Keratinocyte (primary cell): Measurements from ENCODE around the gene LYPD6B. TPM values are rescaled to one million over a fixed set of nuclear protein-coding genes. Genes with fewer than 3 reads are reported as not detected.

ENCODE experiments used
- DNase-seq: peaks from one replicate; pipeline ENCODE4 v3.0.0-alpha.2; 2011; ENCODE audit warnings: low read depth, missing footprints, low spot score
- FAIRE-seq: peaks from 2 replicates; lab custom pipeline; 2011; peaks lifted over from hg19 to GRCh38; lab: Jason Lieb, UNC
- H2AFZ ChIP-seq: 2 replicates; pipeline ENCODE4 v1.6.0; 2012; ENCODE audit warnings: low read length, control low read depth, inconsistent platforms; ENCODE audit not compliant: control insufficient read depth
- H3K27ac ChIP-seq: 2 replicates; pipeline ENCODE4 v1.5.1; 2011; ENCODE audit warnings: low read length; ENCODE audit not compliant: control insufficient read depth, insufficient read depth
- H3K27me3 ChIP-seq: 3 replicates; pipeline ENCODE4 v1.6.0; 2011; ENCODE audit warnings: low read length; ENCODE audit not compliant: control insufficient read depth, insufficient read depth; ENCODE audit errors: extremely low read depth
- H3K36me3 ChIP-seq, 2 experiments: 2 replicates in 1 of 2; 3 replicates in 1 of 2; pipeline ENCODE4 v1.5.1; 2011; ENCODE audit warnings: low read length in 2 of 2, mild to moderate bottlenecking in 1 of 2; ENCODE audit not compliant: control insufficient read depth in 2 of 2, insufficient read depth in 2 of 2; ENCODE audit errors: extremely low read depth in 1 of 2
- H3K4me1 ChIP-seq: 3 replicates; pipeline ENCODE4 v1.5.1; 2011; ENCODE audit warnings: low read length; ENCODE audit not compliant: control insufficient read depth, insufficient read depth; ENCODE audit errors: extremely low read depth
- H3K4me2 ChIP-seq: 3 replicates; pipeline ENCODE4 v1.6.0; 2011; ENCODE audit warnings: low read depth, low read length; ENCODE audit not compliant: control insufficient read depth, insufficient read depth; ENCODE audit errors: extremely low read depth
- H3K4me3 ChIP-seq, 3 experiments: fragments of 200-600 bp in 1 of 3; sonication (generic) in 1 of 3; 2 replicates in 2 of 3; 3 replicates in 1 of 3; pipeline ENCODE4 v1.5.1; 2011 to 2016; ENCODE audit warnings: low read length in 3 of 3, mild to moderate bottlenecking in 3 of 3, control low read depth in 2 of 3, inconsistent platforms in 1 of 3, low read depth in 1 of 3, mixed read lengths in 1 of 3, mixed run types in 1 of 3, moderate library complexity in 1 of 3; ENCODE audit not compliant: control insufficient read depth in 2 of 3, insufficient read depth in 2 of 3; ENCODE audit errors: extremely low read depth in 1 of 3
- H3K79me2 ChIP-seq: 2 replicates; pipeline ENCODE4 v1.6.0; 2012; ENCODE audit warnings: low read length; ENCODE audit not compliant: control insufficient read depth, insufficient read depth
- H3K9ac ChIP-seq: 3 replicates; pipeline ENCODE4 v1.6.0; 2011; ENCODE audit warnings: low read length; ENCODE audit not compliant: control insufficient read depth, insufficient read depth; ENCODE audit errors: extremely low read depth
- H3K9me1 ChIP-seq: 3 replicates; pipeline ENCODE4 v1.6.0; 2011; ENCODE audit warnings: low read length; ENCODE audit not compliant: control insufficient read depth, insufficient read depth; ENCODE audit errors: extremely low read depth
- H3K9me3 ChIP-seq: 2 replicates; pipeline ENCODE4 v1.5.1; 2012; ENCODE audit warnings: low read depth, low read length; ENCODE audit not compliant: control insufficient read depth
- H4K20me1 ChIP-seq: 3 replicates; pipeline ENCODE4 v1.6.0; 2011; ENCODE audit warnings: low read length; ENCODE audit not compliant: control insufficient read depth, insufficient read depth; ENCODE audit errors: extremely low read depth
- CTCF ChIP-seq, 3 experiments: IDR thresholded peaks in 1 of 3; conservative IDR thresholded peaks in 1 of 3; optimal IDR thresholded peaks in 1 of 3; 2 replicates in 2 of 3; 3 replicates in 1 of 3; pipeline versions ENCODE3 to v1.5.1; 2011; ENCODE audit warnings: low read length in 3 of 3, mild to moderate bottlenecking in 3 of 3, moderate library complexity in 2 of 3, control low read depth in 1 of 3, inconsistent platforms in 1 of 3; ENCODE audit not compliant: insufficient read depth in 2 of 3; ENCODE audit errors: extremely low read depth in 1 of 3
- EZH2 ChIP-seq: IDR thresholded peaks from one replicate; pipeline ENCODE4 v1.6.1; 2012; ENCODE audit warnings: inconsistent platforms, mild to moderate bottlenecking, low read length, moderate library complexity
- dilution Hi-C: fragments of 300-500 bp; cut with MboI; formaldehyde crosslinking; loops from one replicate; pipeline ENCODE4 v1.7.0; 2020; ENCODE audit warnings: low sequenced_read_pairs; ENCODE audit not compliant: extremely low pct_ligation_motif_present
- polyA plus RNA-seq, 5 experiments: library from polyadenylated mRNA; depleted of rRNA in 3 of 5; stranded (reverse) in 3 of 5; stranded (forward) in 1 of 5; unstranded in 1 of 5; fragments of >200 nt; gene quantifications; 1 replicate in 1 of 5; 2 replicates in 3 of 5; 3 replicates in 1 of 5; pipeline versions ENCODE4 v1.2.1 to v1.2.3, GENCODE V29; 2011 to 2012; ENCODE audit warnings: missing spikeins in 2 of 5, low read depth in 1 of 5, low replicate concordance in 1 of 5

LYPD6B gene
- polyA plus RNA-seq, 1 donor (not counting 4 experiments of a cell fraction or from before 2014, with no cell fraction given) = 24.7 TPM

DNA sequence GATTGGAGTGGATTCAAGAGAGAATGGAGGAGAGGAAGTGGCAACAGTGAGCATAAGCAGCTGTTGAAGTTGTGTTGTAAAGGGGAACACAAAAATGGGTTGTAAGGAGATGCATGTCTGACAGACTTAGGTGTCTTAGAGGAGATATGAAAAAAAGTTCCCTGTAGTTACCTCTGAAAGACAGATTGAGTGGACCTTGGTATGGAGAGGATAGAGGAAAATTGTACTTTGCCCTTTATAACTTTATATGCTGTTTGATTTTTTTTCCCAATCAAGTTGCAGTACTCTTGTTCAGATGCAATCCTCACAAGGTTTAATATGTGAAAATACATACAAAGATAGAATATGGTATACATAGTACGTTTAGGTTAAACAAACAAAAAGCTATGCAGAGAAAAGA is 73.6 kb downstream of the LYPD6B start:
- no peaks in the 10 kb centered on the region for H3K79me2 ChIP-seq
- FAIRE-seq (no peak), DNase-seq (no peak)
- H3K27me3 ChIP-seq = no peaks in the 10 kb centered on the region
- H4K20me1 ChIP-seq = no peaks in the 10 kb centered on the region
- TF ChIP-seq CTCF (optimal IDR thresholded peaks at IDR 0.05 in 1 of 3, IDR thresholded peaks at IDR 0.05 in 1 of 3, conservative IDR thresholded peaks at IDR 0.05 in 1 of 3; ENCODE audit: extremely low read depth in 1 of 3, insufficient read depth in 2 of 3, low read length in 3 of 3) (no peak), EZH2 (no peak)
- no peaks in the 10 kb centered on the region for H3K4me1 ChIP-seq
- H2AFZ ChIP-seq = no peak overlapping the region
- H3K4me2 ChIP-seq = no peak overlapping the region
- H3K27ac ChIP-seq = no peak overlapping the region
- H3K9ac ChIP-seq = no peak overlapping the region
- no peak overlapping the region for H3K4me3 ChIP-seq
- no peaks in the 10 kb centered on the region for H3K9me1 ChIP-seq
- dilution Hi-C loops = no loop called here
- no peaks in the 10 kb centered on the region for H3K9me3 ChIP-seq
- no peaks in the 10 kb centered on the region for H3K36me3 ChIP-seq

GRCh38 chr2:149112713-149113112 is 74.2 kb downstream of the LYPD6B start:
- TF ChIP-seq EZH2 (no peak), CTCF (optimal IDR thresholded peaks at IDR 0.05 in 1 of 3, IDR thresholded peaks at IDR 0.05 in 1 of 3, conservative IDR thresholded peaks at IDR 0.05 in 1 of 3; ENCODE audit: extremely low read depth in 1 of 3, insufficient read depth in 2 of 3, low read length in 3 of 3) (no peak)
- Histone ChIP-seq H4K20me1 (no peaks in the 10 kb centered on the region), H3K27me3 (no peaks in the 10 kb centered on the region), H2AFZ (no peak overlapping the region), H3K36me3 (no peaks in the 10 kb centered on the region), H3K27ac (no peak overlapping the region), H3K9ac (no peak overlapping the region), H3K4me1 (no peaks in the 10 kb centered on the region), H3K9me1 (no peaks in the 10 kb centered on the region), H3K79me2 (no peaks in the 10 kb centered on the region), H3K4me2 (no peak overlapping the region), H3K4me3 (no peak overlapping the region), H3K9me3 (no peaks in the 10 kb centered on the region)
- DNase-seq (no peak), FAIRE-seq (no peak)
- dilution Hi-C loops = no loop called here
